GM21390 (cell line): ENCODE data around the gene MAGEB17.
"Not testable (repeated sequence)": the region's sequence is repeated elsewhere in the genome, so short reads cannot be mapped to it uniquely, and the experiment has no call there.

ENCODE experiments used
- ATAC-seq: cut with Tn5 transposase; IDR thresholded peaks from one replicate; pipeline ENCODE4 v1.9.1; 2021; ENCODE audit not compliant: unreplicated experiment

The MAGEB17 gene

GRCh38 chrX:16155581-16156096 is 11.6 kb upstream of the MAGEB17 start:
- ATAC-seq, result no peak

GRCh38 chrX:16156692-16157331 is 10.5 kb upstream of the MAGEB17 start:
- ATAC-seq, result no peak

- ATAC-seq, result no peak
Observed at GRCh38 chrX:16160729-16161128, 6.6 kb upstream of the MAGEB17 start.

- ATAC-seq, result not testable (repeated sequence)
Observed at GRCh38 chrX:16161173-16161572, 6.1 kb upstream of the MAGEB17 start.

- ATAC-seq, result no peak
Observed at GRCh38 chrX:16162391-16162790, 4.9 kb upstream of the MAGEB17 start.

GRCh38 chrX:16164748-16165147 is 2.5 kb upstream of the MAGEB17 start:
- ATAC-seq, result no peak

GRCh38 chrX:16171039-16171438 is 3.8 kb downstream of the MAGEB17 start:
- no peak for ATAC-seq

GRCh38 chrX:16171944-16172343 is 4.7 kb downstream of the MAGEB17 start:
- no peak for ATAC-seq

GRCh38 chrX:16172391-16172790 is 5.1 kb downstream of the MAGEB17 start:
- no peak for ATAC-seq

- no peak for ATAC-seq
Observed at GRCh38 chrX:16175329-16176061, 8.2 kb downstream of the MAGEB17 start.

- ATAC-seq, result no peak
Observed at GRCh38 chrX:16177260-16177659, 10.0 kb downstream of the MAGEB17 start.

- not testable (repeated sequence) for ATAC-seq
Observed at GRCh38 chrX:16183843-16184242, 16.6 kb downstream of the MAGEB17 start.

- peak; percentile 99 for ATAC-seq
Observed at GRCh38 chrX:16185725-16186136, 18.4 kb downstream of the MAGEB17 start.

GRCh38 chrX:16186380-16187007 is 19.2 kb downstream of the MAGEB17 start:
- no peak for ATAC-seq

- ATAC-seq, result no peak
Observed at GRCh38 chrX:16187024-16187760, 19.9 kb downstream of the MAGEB17 start.

- no peak for ATAC-seq
Observed at GRCh38 chrX:16188687-16189086, 21.4 kb downstream of the MAGEB17 start.

GRCh38 chrX:16191605-16192004 is 24.3 kb downstream of the MAGEB17 start:
- ATAC-seq, result no peak

GRCh38 chrX:16196829-16197228 is 29.5 kb downstream of the MAGEB17 start:
- no peak for ATAC-seq

GRCh38 chrX:16199343-16199742 is 32.1 kb downstream of the MAGEB17 start:
- no peak for ATAC-seq

- ATAC-seq, result no peak
Observed at GRCh38 chrX:16202943-16203342, 35.7 kb downstream of the MAGEB17 start.

- ATAC-seq, result no peak
Observed at GRCh38 chrX:16204538-16204937, 37.3 kb downstream of the MAGEB17 start.
